A673 (cell line): ENCODE measurements around the gene SLC15A4. TPM values are rescaled to one million over a fixed set of nuclear protein-coding genes. Genes with fewer than 3 reads are reported as not detected.

ENCODE experiments used
- BruUV-seq: library from RNA; stranded (reverse); fragments of 400-500 nt; replicated peaks from 2 replicates; lab custom pipeline; 2021; lab: Mats Ljungman, UMichigan
- CTCF ChIA-PET: fragments of 300-600 bp; sonication (Branson Sonifier 250); formaldehyde crosslinking; loops from one replicate; lab custom pipeline; 2022; ENCODE audit warnings: antibody characterized with exemption; lab: Charles Lee
- POLR2A ChIA-PET: fragments of 300-600 bp; sonication (Branson Sonifier 250); formaldehyde crosslinking; loops from one replicate; lab custom pipeline; 2022; ENCODE audit warnings: antibody characterized with exemption; ENCODE audit not compliant: low non-redundant PET; lab: Charles Lee
- DNase-seq: peaks from one replicate; pipeline ENCODE4 v3.0.0-alpha.2; 2015; ENCODE audit warnings: low spot score
- H3K27ac ChIP-seq: fragments of 200-600 bp; sonication (generic); 2 replicates; pipeline ENCODE4 v1.5.1; 2016; ENCODE audit warnings: mixed run types, low read depth, mild to moderate bottlenecking, mixed read lengths, antibody characterized with exemption, low read length; ENCODE audit not compliant: poor library complexity, severe bottlenecking
- H3K27me3 ChIP-seq: fragments of 200-600 bp; sonication (generic); replicated peaks from 2 replicates; pipeline ENCODE4 v1.6.1; 2017; ENCODE audit warnings: mixed run types, low read depth, mild to moderate bottlenecking, mixed read lengths, antibody characterized with exemption, low read length; ENCODE audit not compliant: insufficient read depth, poor library complexity
- H3K36me3 ChIP-seq: fragments of 200-600 bp; sonication (generic); 2 replicates; pipeline ENCODE4 v1.6.1; 2016; ENCODE audit warnings: mixed run types, mild to moderate bottlenecking, mixed read lengths, antibody characterized with exemption, low read length; ENCODE audit not compliant: insufficient read depth, poor library complexity, severe bottlenecking
- H3K4me1 ChIP-seq: fragments of 200-600 bp; sonication (generic); 2 replicates; pipeline ENCODE4 v1.6.1; 2017; ENCODE audit warnings: mixed run types, mild to moderate bottlenecking, mixed read lengths, antibody characterized with exemption, low read length; ENCODE audit not compliant: insufficient read depth, poor library complexity, severe bottlenecking
- H3K4me3 ChIP-seq: fragments of 200-600 bp; sonication (generic); 2 replicates; pipeline ENCODE4 v1.5.1; 2016; ENCODE audit warnings: low read depth, mixed run types, mild to moderate bottlenecking, mixed read lengths, low read length; ENCODE audit not compliant: poor library complexity, severe bottlenecking
- H3K9me3 ChIP-seq: fragments of 200-600 bp; sonication (generic); 2 replicates; pipeline ENCODE4 v1.6.1; 2016; ENCODE audit warnings: mixed run types, low read depth, mild to moderate bottlenecking, mixed read lengths, antibody characterized with exemption, low read length; ENCODE audit not compliant: poor library complexity, severe bottlenecking
- EZH2 ChIP-seq: fragments of 200-600 bp; sonication (generic); IDR thresholded peaks from 2 replicates; pipeline ENCODE4 v1.6.1; 2017; ENCODE audit warnings: borderline replicate concordance, low read depth, mild to moderate bottlenecking, mixed read lengths, antibody characterized with exemption, low read length; ENCODE audit not compliant: poor library complexity, severe bottlenecking
- intact Hi-C: fragments of 100-400 bp; cut with micrococcal nuclease; formaldehyde crosslinking; loops from one replicate; pipeline ENCODE4 v1.10.0; 2022; ENCODE audit not compliant: unreplicated experiment
- total RNA-seq: library from RNA; stranded (reverse); gene quantifications from 2 replicates; pipeline ENCODE4 v1.2.3, GENCODE V29; 2021
- TF ChIP-seq, protein P1 (sequence below): fragments of 300-800, 200-600 bp; sonication (generic); conservative IDR thresholded peaks from 2 replicates; pipeline ENCODE4 v1.5.1; 2017; ENCODE audit warnings: low read depth, mild to moderate bottlenecking, antibody characterized with exemption, low read length, moderate library complexity, mixed read lengths

Gene SLC15A4
- total RNA-seq, 1 experiment from 2014 or later: 20.3 TPM

DNA sequence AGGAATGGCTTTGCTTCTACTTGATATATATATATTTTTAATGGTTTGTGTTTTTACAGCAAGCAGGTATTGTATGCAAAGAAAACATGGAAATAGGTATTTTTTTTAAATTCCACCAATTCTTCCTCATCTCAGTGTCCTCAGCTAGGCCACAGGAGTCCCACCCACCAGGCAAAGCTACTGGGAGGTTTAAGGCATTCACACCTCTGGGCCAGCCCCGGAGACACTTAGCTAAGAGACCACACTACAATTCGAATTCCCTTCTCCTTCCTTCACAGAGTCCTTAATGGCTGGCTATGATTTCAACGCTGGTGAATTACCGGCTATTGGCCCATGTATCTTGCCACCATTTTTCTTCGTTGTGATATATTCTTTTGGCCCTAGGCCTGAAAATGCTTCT, 71.4 kb downstream of the SLC15A4 start:
- ChIA-PET CTCF (no interaction called here), POLR2A (no interaction called here)
- no peaks in the 10 kb centered on the region for H3K9me3 ChIP-seq

DNA sequence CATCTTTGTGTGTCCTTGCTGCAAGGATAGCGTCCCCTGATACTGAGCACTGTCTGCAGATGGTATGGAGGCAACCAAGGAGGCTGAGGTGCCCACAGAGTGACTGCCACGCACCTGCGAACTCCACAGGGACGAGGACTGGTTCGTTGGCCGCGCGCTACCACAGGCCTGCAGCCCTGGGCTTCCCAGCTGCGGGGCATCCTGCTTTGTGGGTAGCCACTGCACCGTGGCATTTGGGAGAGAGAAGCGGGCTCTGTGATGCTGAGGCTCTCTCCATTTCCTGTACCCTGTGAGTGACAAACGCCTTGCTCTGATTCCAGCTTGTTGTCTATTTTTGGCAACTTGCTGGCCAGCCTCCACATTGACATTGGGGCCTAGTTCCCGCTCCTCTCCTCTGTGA, 76.3 kb downstream of the SLC15A4 start:
- peaks cover 80% of the 10 kb centered on the region for H3K27me3 ChIP-seq
- no peaks in the 10 kb centered on the region for H3K36me3 ChIP-seq
- DNase-seq: no peak
- no peak overlapping the region for H3K27ac ChIP-seq
- no peaks in the 10 kb centered on the region for H3K9me3 ChIP-seq
- no TSS peak for BruUV-seq
- H3K4me1 ChIP-seq: no peaks in the 10 kb centered on the region
- POLR2A ChIA-PET: no interaction called here
- no peak overlapping the region for H3K4me3 ChIP-seq
- TF ChIP-seq, protein P1, sequence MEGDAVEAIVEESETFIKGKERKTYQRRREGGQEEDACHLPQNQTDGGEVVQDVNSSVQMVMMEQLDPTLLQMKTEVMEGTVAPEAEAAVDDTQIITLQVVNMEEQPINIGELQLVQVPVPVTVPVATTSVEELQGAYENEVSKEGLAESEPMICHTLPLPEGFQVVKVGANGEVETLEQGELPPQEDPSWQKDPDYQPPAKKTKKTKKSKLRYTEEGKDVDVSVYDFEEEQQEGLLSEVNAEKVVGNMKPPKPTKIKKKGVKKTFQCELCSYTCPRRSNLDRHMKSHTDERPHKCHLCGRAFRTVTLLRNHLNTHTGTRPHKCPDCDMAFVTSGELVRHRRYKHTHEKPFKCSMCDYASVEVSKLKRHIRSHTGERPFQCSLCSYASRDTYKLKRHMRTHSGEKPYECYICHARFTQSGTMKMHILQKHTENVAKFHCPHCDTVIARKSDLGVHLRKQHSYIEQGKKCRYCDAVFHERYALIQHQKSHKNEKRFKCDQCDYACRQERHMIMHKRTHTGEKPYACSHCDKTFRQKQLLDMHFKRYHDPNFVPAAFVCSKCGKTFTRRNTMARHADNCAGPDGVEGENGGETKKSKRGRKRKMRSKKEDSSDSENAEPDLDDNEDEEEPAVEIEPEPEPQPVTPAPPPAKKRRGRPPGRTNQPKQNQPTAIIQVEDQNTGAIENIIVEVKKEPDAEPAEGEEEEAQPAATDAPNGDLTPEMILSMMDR: no peak
- TF ChIP-seq EZH2: no peak
- intact Hi-C loops: no loop called here
- CTCF ChIA-PET: no interaction called here

More for the DNA sequence above, 71.4 kb downstream of the SLC15A4 start:
- TF ChIP-seq, protein P1: no peak
- no peak for TF ChIP-seq EZH2
- H3K27ac ChIP-seq: no peak overlapping the region
- no TSS peak for BruUV-seq
- no peak for DNase-seq
- H3K36me3 ChIP-seq: no peaks in the 10 kb centered on the region
- no peaks in the 10 kb centered on the region for H3K4me1 ChIP-seq
- no peak overlapping the region for H3K4me3 ChIP-seq
- peaks cover 40% of the 10 kb centered on the region for H3K27me3 ChIP-seq
- intact Hi-C loops: no loop called here

DNA sequence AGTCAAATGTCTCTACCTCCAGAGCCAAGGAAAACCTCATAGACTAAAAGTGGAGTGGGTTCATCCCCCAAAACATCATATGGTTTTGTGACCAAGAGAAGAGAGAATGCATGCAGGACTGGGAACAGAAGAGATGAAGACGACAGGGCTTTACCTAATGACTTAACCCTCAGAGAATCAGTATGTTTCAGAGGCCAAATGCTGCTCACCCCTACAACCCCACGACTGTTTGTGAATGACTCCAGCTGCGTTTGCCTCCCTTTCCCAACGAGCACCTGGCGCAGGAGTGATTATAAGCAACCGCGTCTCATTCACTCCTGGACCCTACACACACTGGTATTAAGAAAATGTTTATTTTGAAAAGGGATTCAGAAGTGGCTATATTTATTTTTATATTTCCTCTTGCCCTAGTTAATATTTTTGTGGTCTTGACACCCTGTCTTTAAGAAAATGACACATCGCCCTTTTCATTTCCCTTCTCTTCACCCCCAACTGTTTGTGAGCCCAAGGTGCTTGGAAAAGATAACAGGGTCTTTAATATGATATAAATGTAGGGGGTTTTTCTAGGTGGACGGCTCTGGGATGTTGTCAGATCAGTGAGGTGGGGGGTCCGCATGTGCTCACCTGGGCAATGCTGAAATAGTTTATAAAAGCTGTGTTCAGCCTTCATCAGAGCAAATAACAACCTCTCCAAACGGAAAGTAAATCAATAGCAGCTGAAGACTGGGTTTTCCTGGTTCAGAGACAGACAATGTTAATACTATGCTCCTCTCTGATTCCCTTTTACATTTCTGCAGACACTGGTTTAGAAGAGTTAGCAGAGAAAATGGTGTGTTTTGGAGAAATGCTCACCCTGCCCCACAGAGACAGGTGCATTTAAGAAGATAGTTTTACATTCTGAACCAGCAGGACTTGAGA, 77.7 kb downstream of the SLC15A4 start:
- no peaks in the 10 kb centered on the region for H3K36me3 ChIP-seq
- peaks cover 89% of the 10 kb centered on the region for H3K27me3 ChIP-seq
- intact Hi-C loops: no loop called here
- H3K4me1 ChIP-seq: no peaks in the 10 kb centered on the region
- no peak for DNase-seq
- H3K9me3 ChIP-seq: no peaks in the 10 kb centered on the region
- POLR2A ChIA-PET: no interaction called here
- TF ChIP-seq, protein P1: no peak
- TF ChIP-seq EZH2: no peak
- no peak overlapping the region for H3K27ac ChIP-seq
- no TSS peak for BruUV-seq
- H3K4me3 ChIP-seq: no peak overlapping the region
- CTCF ChIA-PET: no interaction called here
